ENCODE results near the gene C1QTNF3.

- TF ChIP-seq CTCF (IDR thresholded peaks at IDR 0.05; ENCODE audit: low read depth, low read length, poor library complexity, severe bottlenecking) (no peak), EZH2phosphoT487 (IDR thresholded peaks at IDR 0.05; ENCODE audit: borderline replicate concordance, low read length) (no peak)
Observed at GRCh38 chr5:33984671-33985124, 58.3 kb downstream of the C1QTNF3 start, which contains the start of gene SLC45A2.

Measured in DOHH2 (cell line).